Esophagus (tissue), 2 donors: ENCODE data around the gene MRPL55. TPM values are rescaled to one million over a fixed set of nuclear protein-coding genes. Genes with fewer than 3 reads are reported as not detected.
"Not testable (repeated sequence)": the region's sequence is repeated elsewhere in the genome, so short reads cannot be mapped to it uniquely, and the experiment has no call there.

Experiments
- H3K27ac ChIP-seq, 2 donors: one replicate each; pipeline ENCODE4 v1.5.1; 2013; ENCODE audit warnings: low read depth in 2 of 2, mild to moderate bottlenecking in 2 of 2, inconsistent platforms in 1 of 2, low read length in 1 of 2, moderate library complexity in 1 of 2
- H3K27me3 ChIP-seq, 2 donors: one replicate each; pipeline ENCODE4 v1.6.1; 2013; ENCODE audit warnings: low read length in 2 of 2, control low read depth in 1 of 2, mild to moderate bottlenecking in 1 of 2; ENCODE audit not compliant: insufficient read depth in 2 of 2, control insufficient read depth in 1 of 2
- H3K36me3 ChIP-seq, 2 donors: one replicate each; pipeline ENCODE4 v1.6.1; 2013; ENCODE audit warnings: low read length in 1 of 2; ENCODE audit not compliant: control insufficient read depth in 2 of 2, insufficient read depth in 2 of 2
- H3K4me1 ChIP-seq, 2 donors: one replicate each; pipeline ENCODE4 v1.6.1; 2013; ENCODE audit warnings: low read length in 1 of 2; ENCODE audit not compliant: control insufficient read depth in 2 of 2, insufficient read depth in 2 of 2
- H3K4me3 ChIP-seq, 2 donors: one replicate each; pipeline ENCODE4 v1.5.1; 2013; ENCODE audit warnings: low read length in 2 of 2, mild to moderate bottlenecking in 2 of 2, low read depth in 1 of 2, moderate library complexity in 1 of 2
- H3K9me3 ChIP-seq, 2 donors: one replicate each; pipeline ENCODE4 v1.6.1; 2013; ENCODE audit warnings: mild to moderate bottlenecking in 2 of 2, low read depth in 1 of 2, low read length in 1 of 2, moderate library complexity in 1 of 2; ENCODE audit not compliant: control insufficient read depth in 2 of 2, insufficient read depth in 1 of 2
- WGBS, 2 donors: extraction: QIAGEN DNeasy Blood & Tissue Kit; methylation state at CpG; one replicate each; pipeline ENCODE4 v1.1.7; 2013; 5-methylcytosine and 5-hydroxymethylcytosine counted together
- polyA plus RNA-seq, 2 donors: library from polyadenylated mRNA; stranded (reverse); fragments of 200-250 nt; gene quantifications; one replicate each; pipeline ENCODE4 v1.2.3, GENCODE V29; 2013
- donor health status: healthy with polysubstance abuse.
- donor health status: Bipolar disorder and iron deficiency.

MRPL55 gene
- polyA plus RNA-seq, 2 donors: 87.0 to 94.9 TPM

GRCh38 chr1:228111315-228111714, 2.2 kb upstream of the MRPL55 start:
- H3K4me1 ChIP-seq, H3K27ac ChIP-seq, H3K27me3 ChIP-seq, H3K9me3 ChIP-seq, H3K4me3 ChIP-seq, H3K36me3 ChIP-seq: not testable (repeated sequence)
- 86 to 92% methylated on average over 6 of the region's 6 CpGs for WGBS, 2 donors

DNA sequence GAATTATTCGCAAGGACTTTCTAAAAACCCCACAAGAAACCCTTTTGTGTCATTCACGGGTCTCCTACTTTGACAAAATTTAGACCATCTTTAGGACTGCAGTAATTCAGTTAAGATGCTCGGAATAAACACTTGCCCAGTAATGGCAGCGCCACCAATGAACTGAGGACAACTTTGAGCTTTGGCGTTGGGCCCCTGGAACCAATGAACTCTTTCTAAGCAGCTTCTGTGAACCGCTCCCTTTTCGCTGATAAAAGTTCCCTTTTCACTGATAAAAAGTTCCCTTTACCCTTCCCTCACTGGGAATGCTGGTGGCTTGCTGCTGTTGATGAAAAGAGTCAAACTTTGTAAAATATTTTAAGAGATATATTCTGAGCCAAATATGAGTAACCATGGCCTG, 1.5 kb upstream of the MRPL55 start:
- Histone ChIP-seq H3K27ac (no peak overlapping the region), H3K4me3 (no peak overlapping the region), H3K4me1 (peaks cover 0 to 3% of the 10 kb centered on the region in 2 donors), H3K27me3 (no peaks in the 10 kb centered on the region), H3K36me3 (peaks cover 2 to 14% of the 10 kb centered on the region in 2 donors), H3K9me3 (no peaks in the 10 kb centered on the region)
- 80 to 91% methylated on average over 7 of the region's 7 CpGs for WGBS, 2 donors

- H3K9me3 ChIP-seq: no peaks in the 10 kb centered on the region
- 27 to 33% methylated on average over 15 of the region's 15 CpGs for WGBS, 2 donors
- peaks cover 2 to 14% of the 10 kb centered on the region in 2 donors for H3K36me3 ChIP-seq
- H3K4me1 ChIP-seq: peaks cover 0 to 3% of the 10 kb centered on the region in 2 donors
- H3K4me3 ChIP-seq: peak overlapping the region; percentile 87 to 99
- no peaks in the 10 kb centered on the region for H3K27me3 ChIP-seq
- H3K27ac ChIP-seq: peak overlapping the region; percentile 88 to 91
Observed at GRCh38 chr1:228109962-228110488, 926 bp upstream of the MRPL55 start.

GRCh38 chr1:228108742-228109072, 392 bp downstream of the MRPL55 start:
- WGBS, 2 donors: 2 to 4% methylated on average over 6 to 8 of the region's 8 CpGs
- peaks cover 0 to 3% of the 10 kb centered on the region in 2 donors for H3K4me1 ChIP-seq
- no peaks in the 10 kb centered on the region for H3K9me3 ChIP-seq
- H3K4me3 ChIP-seq: peak overlapping the region; percentile 87 to 99
- H3K27ac ChIP-seq: peak overlapping the region; percentile 90 to 93
- H3K36me3 ChIP-seq: peaks cover 2 to 14% of the 10 kb centered on the region in 2 donors
- H3K27me3 ChIP-seq: no peaks in the 10 kb centered on the region

DNA sequence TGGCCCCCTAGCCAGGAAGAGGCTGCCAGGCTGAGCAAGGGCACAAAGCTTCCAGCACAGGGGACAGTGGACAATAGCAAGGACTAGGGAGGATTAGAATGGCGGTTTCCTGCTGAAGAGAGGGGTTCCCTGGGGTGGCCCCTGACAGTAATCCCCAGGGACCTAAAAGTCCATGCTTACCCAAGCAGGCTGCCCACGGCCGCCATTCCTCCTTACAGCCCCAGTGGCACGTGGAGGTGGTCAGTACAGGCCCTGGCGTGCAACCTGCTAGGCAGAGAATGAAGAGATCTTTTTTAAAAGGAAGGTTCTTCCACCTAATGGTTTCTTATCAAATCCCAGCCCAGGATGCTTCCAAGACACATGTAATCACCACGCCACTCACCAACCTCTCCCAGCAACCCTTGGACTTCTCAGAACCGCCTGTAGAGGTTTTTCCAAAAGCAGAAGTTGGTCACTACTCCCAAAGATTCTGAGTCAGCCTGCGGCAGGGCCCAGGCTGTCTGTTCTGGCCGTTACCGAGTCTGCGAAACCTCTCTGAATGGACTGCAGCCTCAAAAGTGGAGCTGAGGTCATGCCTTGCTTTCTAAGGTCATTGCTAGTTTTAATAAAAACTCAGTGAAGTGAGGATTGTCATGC, 926 bp downstream of the MRPL55 start:
- Histone ChIP-seq H3K4me1 (peaks cover 0 to 3% of the 10 kb centered on the region in 2 donors), H3K27ac (peak overlapping the region in 1 of 2 donors; percentile 90), H3K4me3 (peak overlapping the region; percentile 87 to 99), H3K9me3 (no peaks in the 10 kb centered on the region), H3K27me3 (no peaks in the 10 kb centered on the region), H3K36me3 (peaks cover 2 to 14% of the 10 kb centered on the region in 2 donors)
- 75 to 77% methylated on average over 11 of the region's 11 CpGs for WGBS, 2 donors

- no peak overlapping the region for H3K27ac ChIP-seq
- 86% methylated on average over 19 of the region's 19 CpGs for WGBS, 2 donors
- H3K27me3 ChIP-seq: no peaks in the 10 kb centered on the region
- peaks cover 2 to 14% of the 10 kb centered on the region in 2 donors for H3K36me3 ChIP-seq
- H3K9me3 ChIP-seq: no peaks in the 10 kb centered on the region
- no peak overlapping the region for H3K4me3 ChIP-seq
- H3K4me1 ChIP-seq: peaks cover 0 to 3% of the 10 kb centered on the region in 2 donors
Observed at GRCh38 chr1:228107636-228108035, 1.5 kb downstream of the MRPL55 start.

- Histone ChIP-seq H3K9me3 (no peaks in the 10 kb centered on the region), H3K27me3 (no peaks in the 10 kb centered on the region), H3K36me3 (peaks cover 2 to 14% of the 10 kb centered on the region in 2 donors), H3K4me1 (peaks cover 6% of the 10 kb centered on the region in 2 donors), H3K27ac (no peak overlapping the region), H3K4me3 (no peak overlapping the region)
- WGBS, 2 donors: 90 to 91% methylated on average over 9 of the region's 9 CpGs
Observed at GRCh38 chr1:228106800-228107054, 2.4 kb downstream of the MRPL55 start.

GRCh38 chr1:228105996-228106799, 2.9 kb downstream of the MRPL55 start:
- H3K4me1 ChIP-seq: peaks cover 8% of the 10 kb centered on the region in 2 donors
- H3K36me3 ChIP-seq: peaks cover 2 to 14% of the 10 kb centered on the region in 2 donors
- WGBS, 2 donors: 85 to 87% methylated on average over 8 of the region's 8 CpGs

DNA sequence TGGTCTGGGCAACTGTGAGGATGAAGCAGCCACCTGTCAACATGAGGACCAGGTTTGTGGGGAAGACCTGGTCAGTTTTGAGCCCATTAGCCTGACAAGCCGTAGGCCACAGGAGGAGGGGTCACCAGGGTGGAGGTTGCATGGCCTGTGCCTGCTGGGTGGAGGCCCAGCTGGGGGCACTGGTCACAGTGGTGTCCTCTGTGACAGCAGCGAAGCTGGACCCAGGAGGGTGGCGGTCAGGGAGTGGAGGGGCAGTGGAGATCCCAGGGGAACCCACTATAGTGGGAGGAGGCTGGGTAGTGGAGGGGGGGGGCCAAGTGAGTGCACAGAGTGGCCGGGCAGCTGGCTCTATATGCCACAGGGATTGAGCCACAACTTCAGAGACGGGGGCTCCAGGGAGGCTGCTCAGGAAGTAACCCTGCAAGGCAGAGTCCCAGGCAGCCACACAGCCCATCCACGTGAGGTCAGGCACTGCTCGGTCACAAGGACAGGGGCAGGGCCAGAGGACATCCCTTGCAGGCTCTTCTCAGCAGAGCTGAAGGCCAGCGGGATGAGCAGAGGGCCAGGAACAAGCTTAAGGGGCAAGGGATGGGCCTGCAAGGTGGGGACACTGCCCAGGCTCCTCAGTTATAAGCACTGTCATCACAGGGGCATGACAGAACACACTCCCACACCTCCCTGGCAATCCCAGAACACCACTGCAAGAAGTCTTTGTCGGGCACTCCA, 3.7 kb downstream of the MRPL55 start:
- no peak overlapping the region for H3K4me3 ChIP-seq
- H3K27ac ChIP-seq: no peak overlapping the region
- 80 to 85% methylated on average over 9 of the region's 9 CpGs for WGBS, 2 donors
- no peaks in the 10 kb centered on the region for H3K9me3 ChIP-seq
- no peaks in the 10 kb centered on the region for H3K27me3 ChIP-seq
- H3K36me3 ChIP-seq: peaks cover 7 to 19% of the 10 kb centered on the region in 2 donors
- H3K4me1 ChIP-seq: peaks cover 8% of the 10 kb centered on the region in 2 donors

More at GRCh38 chr1:228105996-228106799, 2.9 kb downstream of the MRPL55 start:
- Histone ChIP-seq H3K9me3 (no peaks in the 10 kb centered on the region), H3K27ac (no peak overlapping the region), H3K4me3 (no peak overlapping the region), H3K27me3 (no peaks in the 10 kb centered on the region)
